ENCODE data around the gene TNS3. TPM values are rescaled to one million over a fixed set of nuclear protein-coding genes. Genes with fewer than 3 reads are reported as not detected.

Gene TNS3
- total and polyA plus RNA-seq, 9 donors: 20.2 to 49.1 (median 29.7) TPM

- Histone ChIP-seq H3K9me3 (replicated peaks; ENCODE audit: control insufficient read depth, low read depth, low read length) (no peaks in the 10 kb centered on the region), H3K27ac (ENCODE audit: low read length) (no peak overlapping the region), H3K4me1 (ENCODE audit: control insufficient read depth, insufficient read depth, low read length) (peaks cover 15% of the 10 kb centered on the region), H3K4me3 (ENCODE audit: low read length) (no peak overlapping the region), H3K27me3 (ENCODE audit: control insufficient read depth, insufficient read depth, low read length) (no peaks in the 10 kb centered on the region), H3K36me3 (ENCODE audit: control insufficient read depth, insufficient read depth, low read length) (peaks cover 38% of the 10 kb centered on the region)
- 95% methylated on average over 4 of the region's 5 CpGs for WGBS (ENCODE audit: insufficient coverage)
- DNase-seq: no peak
These were observed 214.5 kb downstream of the TNS3 start for GRCh38 chr7:47367369-47367768.

DNA sequence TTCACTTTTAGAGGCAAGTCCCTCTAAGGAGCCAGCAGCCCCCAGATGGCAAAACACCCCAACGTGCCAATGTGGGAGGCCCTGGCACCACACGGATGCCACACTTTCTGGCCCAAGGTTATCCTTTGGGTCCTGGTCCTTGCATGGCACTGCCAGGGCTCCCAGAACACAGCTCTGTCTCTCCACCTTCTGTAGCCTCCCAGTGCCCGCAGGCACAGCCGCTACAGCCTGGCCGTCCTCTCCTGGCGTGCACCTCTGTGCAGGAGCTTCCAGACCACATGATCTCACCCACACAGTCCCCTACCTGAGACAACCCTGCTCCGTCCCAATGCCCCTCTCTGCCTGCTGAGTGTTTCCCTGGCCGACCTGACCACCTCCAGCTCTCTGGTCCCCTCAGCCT lies 215.0 kb downstream of the TNS3 start:
- WGBS (ENCODE audit: insufficient coverage): 90% methylated on average over 8 of the region's 8 CpGs
- Histone ChIP-seq H3K4me1 (ENCODE audit: control insufficient read depth, insufficient read depth, low read length) (peaks cover 14% of the 10 kb centered on the region), H3K27ac (ENCODE audit: low read length) (no peak overlapping the region), H3K4me3 (ENCODE audit: low read length) (no peak overlapping the region), H3K9me3 (replicated peaks; ENCODE audit: control insufficient read depth, low read depth, low read length) (no peaks in the 10 kb centered on the region), H3K36me3 (ENCODE audit: control insufficient read depth, insufficient read depth, low read length) (peaks cover 38% of the 10 kb centered on the region), H3K27me3 (ENCODE audit: control insufficient read depth, insufficient read depth, low read length) (no peaks in the 10 kb centered on the region)
- DNase-seq: no peak

DNA sequence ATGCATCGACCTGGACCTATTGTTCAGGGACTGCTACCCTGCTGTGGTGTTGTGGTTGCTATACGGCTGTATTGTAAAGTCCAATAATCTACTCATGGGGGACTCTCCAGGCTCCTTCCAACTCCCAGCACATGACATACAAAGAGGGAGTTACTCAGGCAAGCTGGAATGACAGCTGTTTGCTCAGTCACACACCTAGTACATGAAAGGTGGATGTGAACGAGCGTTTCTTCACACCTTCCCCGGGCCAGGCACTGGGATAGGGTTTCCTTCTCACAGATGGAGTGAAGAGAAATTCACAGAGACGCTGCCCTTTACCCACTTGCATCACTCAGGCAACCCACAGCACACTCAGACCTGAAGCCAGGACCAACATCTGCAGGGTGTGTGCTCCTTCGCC lies 215.7 kb downstream of the TNS3 start:
- Histone ChIP-seq H3K27me3 (ENCODE audit: control insufficient read depth, insufficient read depth, low read length) (no peaks in the 10 kb centered on the region), H3K27ac (ENCODE audit: low read length) (no peak overlapping the region), H3K4me1 (ENCODE audit: control insufficient read depth, insufficient read depth, low read length) (peaks cover 12% of the 10 kb centered on the region), H3K4me3 (ENCODE audit: low read length) (no peak overlapping the region), H3K36me3 (ENCODE audit: control insufficient read depth, insufficient read depth, low read length) (peaks cover 38% of the 10 kb centered on the region), H3K9me3 (replicated peaks; ENCODE audit: control insufficient read depth, low read depth, low read length) (no peaks in the 10 kb centered on the region)
- 83% methylated on average over 1 of the region's 7 CpGs for WGBS (ENCODE audit: insufficient coverage)
- no peak for DNase-seq

DNA sequence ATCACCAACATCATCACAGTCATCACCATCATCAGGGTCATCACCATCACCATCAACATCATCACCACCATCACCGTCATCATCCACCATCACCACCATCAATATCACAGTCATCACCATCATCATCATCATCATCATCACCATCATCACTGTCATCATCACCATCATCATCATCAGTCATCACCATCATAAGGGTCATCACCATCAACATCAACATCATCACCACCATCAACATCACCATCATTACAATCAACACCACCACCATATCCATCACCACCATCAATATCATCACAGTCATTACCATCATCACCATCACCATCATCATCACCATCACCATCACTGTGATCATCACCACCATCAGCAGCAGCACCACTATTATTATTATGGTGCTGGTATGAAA lies 218.9 kb downstream of the TNS3 start:
- H3K4me3 ChIP-seq (ENCODE audit: low read length): no peak overlapping the region
- WGBS (ENCODE audit: insufficient coverage): 100% methylated on average over 1 of the region's 1 CpG
- no peak overlapping the region for H3K27ac ChIP-seq (ENCODE audit: low read length)
- no peak for DNase-seq
- H3K27me3 ChIP-seq (ENCODE audit: control insufficient read depth, insufficient read depth, low read length): no peaks in the 10 kb centered on the region
- H3K4me1 ChIP-seq (ENCODE audit: control insufficient read depth, insufficient read depth, low read length): no peaks in the 10 kb centered on the region
- H3K9me3 ChIP-seq (replicated peaks; ENCODE audit: control insufficient read depth, low read depth, low read length): no peaks in the 10 kb centered on the region
- peaks cover 29% of the 10 kb centered on the region for H3K36me3 ChIP-seq (ENCODE audit: control insufficient read depth, insufficient read depth, low read length)

DNA sequence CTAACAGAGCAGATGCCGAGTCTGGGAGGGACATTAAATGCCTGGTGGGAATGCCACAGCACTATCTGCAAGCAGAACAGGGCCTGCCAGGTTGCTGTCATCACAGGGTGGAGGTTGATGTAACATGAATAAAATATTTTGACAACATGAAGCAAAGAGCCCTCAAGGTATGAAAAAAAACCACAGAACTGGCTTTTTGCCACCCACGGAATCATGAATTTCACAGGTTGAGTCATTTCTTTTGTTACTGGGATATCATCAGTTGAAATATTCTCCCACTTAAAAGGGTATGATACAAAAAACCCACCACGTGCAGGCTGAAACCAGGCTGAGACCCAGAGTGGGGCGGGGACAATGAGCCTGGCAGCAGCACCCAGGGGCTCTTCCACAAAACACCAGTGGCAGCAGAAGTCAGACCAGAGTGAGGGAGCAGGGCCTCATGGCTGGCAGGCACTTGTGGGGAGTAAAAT lies 220.1 kb downstream of the TNS3 start:
- Histone ChIP-seq H3K36me3 (ENCODE audit: control insufficient read depth, insufficient read depth, low read length) (peaks cover 19% of the 10 kb centered on the region), H3K27me3 (ENCODE audit: control insufficient read depth, insufficient read depth, low read length) (no peaks in the 10 kb centered on the region), H3K4me3 (ENCODE audit: low read length) (no peak overlapping the region), H3K9me3 (replicated peaks; ENCODE audit: control insufficient read depth, low read depth, low read length) (no peaks in the 10 kb centered on the region), H3K4me1 (ENCODE audit: control insufficient read depth, insufficient read depth, low read length) (no peaks in the 10 kb centered on the region), H3K27ac (ENCODE audit: low read length) (no peak overlapping the region)
- WGBS (ENCODE audit: insufficient coverage): 56% methylated on average over 1 of the region's 4 CpGs
- no peak for DNase-seq

DNA sequence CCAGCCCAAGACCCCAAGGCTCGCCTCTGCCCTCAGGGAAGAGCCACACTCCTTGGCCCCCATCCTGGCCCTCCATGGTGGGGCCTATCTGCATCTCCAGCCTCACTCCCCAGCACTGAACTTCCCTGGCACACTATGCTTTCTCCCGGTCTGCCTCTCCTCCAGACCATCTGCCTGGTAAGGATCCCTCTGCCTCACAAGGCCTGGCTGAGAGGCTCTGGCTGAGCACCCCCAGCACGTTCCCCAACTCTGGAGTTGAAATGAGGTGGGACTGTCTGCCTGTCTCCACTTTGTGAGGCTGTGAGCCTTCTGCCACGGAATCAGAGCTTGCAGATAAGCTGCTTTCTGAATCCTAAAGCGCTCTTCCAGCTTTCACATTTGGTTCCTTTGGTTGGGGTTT lies 220.7 kb downstream of the TNS3 start:
- Histone ChIP-seq H3K27me3 (ENCODE audit: control insufficient read depth, insufficient read depth, low read length) (no peaks in the 10 kb centered on the region), H3K27ac (ENCODE audit: low read length) (no peak overlapping the region), H3K4me1 (ENCODE audit: control insufficient read depth, insufficient read depth, low read length) (no peaks in the 10 kb centered on the region), H3K9me3 (replicated peaks; ENCODE audit: control insufficient read depth, low read depth, low read length) (no peaks in the 10 kb centered on the region), H3K4me3 (ENCODE audit: low read length) (no peak overlapping the region), H3K36me3 (ENCODE audit: control insufficient read depth, insufficient read depth, low read length) (peaks cover 16% of the 10 kb centered on the region)
- no peak for DNase-seq
- WGBS (ENCODE audit: insufficient coverage): 98% methylated on average over 5 of the region's 5 CpGs

GRCh38 chr7:47360301-47360900 lies 221.5 kb downstream of the TNS3 start:
- Histone ChIP-seq H3K4me3 (ENCODE audit: low read length) (no peak overlapping the region), H3K36me3 (ENCODE audit: control insufficient read depth, insufficient read depth, low read length) (peaks cover 21% of the 10 kb centered on the region), H3K4me1 (ENCODE audit: control insufficient read depth, insufficient read depth, low read length) (no peaks in the 10 kb centered on the region), H3K9me3 (replicated peaks; ENCODE audit: control insufficient read depth, low read depth, low read length) (no peaks in the 10 kb centered on the region), H3K27ac (ENCODE audit: low read length) (no peak overlapping the region), H3K27me3 (ENCODE audit: control insufficient read depth, insufficient read depth, low read length) (no peaks in the 10 kb centered on the region)
- 93% methylated on average over 10 of the region's 11 CpGs for WGBS (ENCODE audit: insufficient coverage)
- no peak for DNase-seq

DNA sequence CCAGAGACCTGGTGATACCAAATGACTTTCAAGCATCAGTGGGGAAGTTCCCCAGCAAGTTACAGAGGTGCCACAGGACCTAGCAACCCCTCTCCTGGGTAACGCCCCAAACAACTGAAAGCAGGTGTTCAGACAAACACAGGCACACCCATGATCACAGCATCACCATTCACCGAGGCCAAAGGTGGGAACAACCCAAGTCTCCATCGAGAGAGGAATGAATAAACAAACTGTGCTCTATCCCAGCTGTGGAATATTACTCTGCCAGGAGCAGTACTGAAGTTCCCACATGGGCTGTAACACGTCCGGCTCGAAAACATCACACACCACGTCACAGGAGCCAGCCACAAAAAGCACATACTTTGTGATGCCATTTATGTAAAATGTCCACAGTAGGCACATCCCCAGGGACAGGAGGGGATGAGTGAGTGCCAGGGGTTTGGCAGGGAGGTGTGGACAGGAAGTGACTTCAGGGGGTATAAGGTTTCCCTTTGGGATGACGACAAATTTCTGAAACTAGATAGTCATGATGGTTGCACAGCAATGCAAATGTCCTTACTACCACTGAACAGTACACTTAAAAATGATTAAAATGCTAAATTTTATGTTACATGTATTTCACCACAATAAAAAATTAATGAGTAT lies 222.8 kb downstream of the TNS3 start:
- no peaks in the 10 kb centered on the region for H3K4me1 ChIP-seq (ENCODE audit: control insufficient read depth, insufficient read depth, low read length)
- no peaks in the 10 kb centered on the region for H3K27me3 ChIP-seq (ENCODE audit: control insufficient read depth, insufficient read depth, low read length)
- DNase-seq: no peak
- no peak overlapping the region for H3K4me3 ChIP-seq (ENCODE audit: low read length)
- peaks cover 18% of the 10 kb centered on the region for H3K36me3 ChIP-seq (ENCODE audit: control insufficient read depth, insufficient read depth, low read length)
- no peaks in the 10 kb centered on the region for H3K9me3 ChIP-seq (replicated peaks; ENCODE audit: control insufficient read depth, low read depth, low read length)
- H3K27ac ChIP-seq (ENCODE audit: low read length): no peak overlapping the region
- no CpG with 5 or more reads among the region's 8 CpGs for WGBS (ENCODE audit: insufficient coverage)

DNA sequence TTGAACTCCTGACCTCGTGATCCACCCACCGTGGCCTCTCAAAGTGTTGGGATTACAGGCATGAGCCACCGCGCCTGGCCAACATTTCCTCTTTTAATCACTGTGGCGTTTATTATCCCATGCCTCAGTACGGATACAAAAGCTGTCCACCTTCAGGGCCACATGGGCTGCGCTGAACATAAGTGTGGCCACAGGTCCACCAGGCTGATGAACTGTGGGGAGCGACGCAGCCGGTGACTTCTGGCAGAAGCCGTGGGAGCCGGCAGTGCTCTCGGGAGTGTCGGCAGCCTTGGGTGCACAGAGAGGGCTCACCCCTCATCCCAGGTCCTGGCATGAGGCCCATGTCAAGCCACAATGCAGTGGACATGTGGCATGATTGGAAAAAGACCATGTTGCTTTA lies 223.6 kb downstream of the TNS3 start:
- WGBS (ENCODE audit: insufficient coverage): 87% methylated on average over 14 of the region's 14 CpGs

GRCh38 chr7:47357863-47358262 lies 224.0 kb downstream of the TNS3 start:
- Histone ChIP-seq H3K27me3 (ENCODE audit: control insufficient read depth, insufficient read depth, low read length) (no peaks in the 10 kb centered on the region), H3K4me1 (ENCODE audit: control insufficient read depth, insufficient read depth, low read length) (no peaks in the 10 kb centered on the region), H3K27ac (ENCODE audit: low read length) (no peak overlapping the region), H3K36me3 (ENCODE audit: control insufficient read depth, insufficient read depth, low read length) (peaks cover 10% of the 10 kb centered on the region), H3K4me3 (ENCODE audit: low read length) (no peak overlapping the region), H3K9me3 (replicated peaks; ENCODE audit: control insufficient read depth, low read depth, low read length) (no peaks in the 10 kb centered on the region)
- WGBS (ENCODE audit: insufficient coverage): 100% methylated on average over 3 of the region's 7 CpGs
- DNase-seq: no peak

More for the DNA sequence above, 223.6 kb downstream of the TNS3 start:
- DNase-seq: no peak
- Histone ChIP-seq H3K36me3 (ENCODE audit: control insufficient read depth, insufficient read depth, low read length) (peaks cover 13% of the 10 kb centered on the region), H3K27me3 (ENCODE audit: control insufficient read depth, insufficient read depth, low read length) (no peaks in the 10 kb centered on the region), H3K27ac (ENCODE audit: low read length) (no peak overlapping the region), H3K4me3 (ENCODE audit: low read length) (no peak overlapping the region), H3K4me1 (ENCODE audit: control insufficient read depth, insufficient read depth, low read length) (no peaks in the 10 kb centered on the region), H3K9me3 (replicated peaks; ENCODE audit: control insufficient read depth, low read depth, low read length) (no peaks in the 10 kb centered on the region)
